Keratinocyte (primary cell): Measurements from ENCODE around the gene KCTD2. TPM values are rescaled to one million over a fixed set of nuclear protein-coding genes. Genes with fewer than 3 reads are reported as not detected.

Source experiments
- DNase-seq: peaks from one replicate; pipeline ENCODE4 v3.0.0-alpha.2; 2011; ENCODE audit warnings: low read depth, missing footprints, low spot score
- FAIRE-seq: peaks from 2 replicates; lab custom pipeline; 2011; peaks lifted over from hg19 to GRCh38; lab: Jason Lieb, UNC
- H2AFZ ChIP-seq: 2 replicates; pipeline ENCODE4 v1.6.0; 2012; ENCODE audit warnings: low read length, control low read depth, inconsistent platforms; ENCODE audit not compliant: control insufficient read depth
- H3K27ac ChIP-seq: 2 replicates; pipeline ENCODE4 v1.5.1; 2011; ENCODE audit warnings: low read length; ENCODE audit not compliant: control insufficient read depth, insufficient read depth
- H3K27me3 ChIP-seq: 3 replicates; pipeline ENCODE4 v1.6.0; 2011; ENCODE audit warnings: low read length; ENCODE audit not compliant: control insufficient read depth, insufficient read depth; ENCODE audit errors: extremely low read depth
- H3K36me3 ChIP-seq, 2 experiments: 2 replicates in 1 of 2; 3 replicates in 1 of 2; pipeline ENCODE4 v1.5.1; 2011; ENCODE audit warnings: low read length in 2 of 2, mild to moderate bottlenecking in 1 of 2; ENCODE audit not compliant: control insufficient read depth in 2 of 2, insufficient read depth in 2 of 2; ENCODE audit errors: extremely low read depth in 1 of 2
- H3K4me1 ChIP-seq: 3 replicates; pipeline ENCODE4 v1.5.1; 2011; ENCODE audit warnings: low read length; ENCODE audit not compliant: control insufficient read depth, insufficient read depth; ENCODE audit errors: extremely low read depth
- H3K4me2 ChIP-seq: 3 replicates; pipeline ENCODE4 v1.6.0; 2011; ENCODE audit warnings: low read depth, low read length; ENCODE audit not compliant: control insufficient read depth, insufficient read depth; ENCODE audit errors: extremely low read depth
- H3K4me3 ChIP-seq, 3 experiments: fragments of 200-600 bp in 1 of 3; sonication (generic) in 1 of 3; 2 replicates in 2 of 3; 3 replicates in 1 of 3; pipeline ENCODE4 v1.5.1; 2011 to 2016; ENCODE audit warnings: low read length in 3 of 3, mild to moderate bottlenecking in 3 of 3, control low read depth in 2 of 3, inconsistent platforms in 1 of 3, low read depth in 1 of 3, mixed read lengths in 1 of 3, mixed run types in 1 of 3, moderate library complexity in 1 of 3; ENCODE audit not compliant: control insufficient read depth in 2 of 3, insufficient read depth in 2 of 3; ENCODE audit errors: extremely low read depth in 1 of 3
- H3K79me2 ChIP-seq: 2 replicates; pipeline ENCODE4 v1.6.0; 2012; ENCODE audit warnings: low read length; ENCODE audit not compliant: control insufficient read depth, insufficient read depth
- H3K9ac ChIP-seq: 3 replicates; pipeline ENCODE4 v1.6.0; 2011; ENCODE audit warnings: low read length; ENCODE audit not compliant: control insufficient read depth, insufficient read depth; ENCODE audit errors: extremely low read depth
- H3K9me1 ChIP-seq: 3 replicates; pipeline ENCODE4 v1.6.0; 2011; ENCODE audit warnings: low read length; ENCODE audit not compliant: control insufficient read depth, insufficient read depth; ENCODE audit errors: extremely low read depth
- H3K9me3 ChIP-seq: 2 replicates; pipeline ENCODE4 v1.5.1; 2012; ENCODE audit warnings: low read depth, low read length; ENCODE audit not compliant: control insufficient read depth
- H4K20me1 ChIP-seq: 3 replicates; pipeline ENCODE4 v1.6.0; 2011; ENCODE audit warnings: low read length; ENCODE audit not compliant: control insufficient read depth, insufficient read depth; ENCODE audit errors: extremely low read depth
- EZH2 ChIP-seq: IDR thresholded peaks from one replicate; pipeline ENCODE4 v1.6.1; 2012; ENCODE audit warnings: inconsistent platforms, mild to moderate bottlenecking, low read length, moderate library complexity
- dilution Hi-C: fragments of 300-500 bp; cut with MboI; formaldehyde crosslinking; loops from one replicate; pipeline ENCODE4 v1.7.0; 2020; ENCODE audit warnings: low sequenced_read_pairs; ENCODE audit not compliant: extremely low pct_ligation_motif_present
- polyA plus RNA-seq, 5 experiments: library from polyadenylated mRNA; depleted of rRNA in 3 of 5; stranded (reverse) in 3 of 5; stranded (forward) in 1 of 5; unstranded in 1 of 5; fragments of >200 nt; gene quantifications; 1 replicate in 1 of 5; 2 replicates in 3 of 5; 3 replicates in 1 of 5; pipeline versions ENCODE4 v1.2.1 to v1.2.3, GENCODE V29; 2011 to 2012; ENCODE audit warnings: missing spikeins in 2 of 5, low read depth in 1 of 5, low replicate concordance in 1 of 5
- TF ChIP-seq, protein P1 (sequence below), 3 experiments: IDR thresholded peaks in 1 of 3; conservative IDR thresholded peaks in 1 of 3; optimal IDR thresholded peaks in 1 of 3; 2 replicates in 2 of 3; 3 replicates in 1 of 3; pipeline versions ENCODE3 to v1.5.1; 2011; ENCODE audit warnings: low read length in 3 of 3, mild to moderate bottlenecking in 3 of 3, moderate library complexity in 2 of 3, control low read depth in 1 of 3, inconsistent platforms in 1 of 3; ENCODE audit not compliant: insufficient read depth in 2 of 3; ENCODE audit errors: extremely low read depth in 1 of 3

KCTD2 gene
- polyA plus RNA-seq, 1 donor (not counting 4 experiments of a cell fraction or from before 2014, with no cell fraction given), result 20.7 TPM

DNA sequence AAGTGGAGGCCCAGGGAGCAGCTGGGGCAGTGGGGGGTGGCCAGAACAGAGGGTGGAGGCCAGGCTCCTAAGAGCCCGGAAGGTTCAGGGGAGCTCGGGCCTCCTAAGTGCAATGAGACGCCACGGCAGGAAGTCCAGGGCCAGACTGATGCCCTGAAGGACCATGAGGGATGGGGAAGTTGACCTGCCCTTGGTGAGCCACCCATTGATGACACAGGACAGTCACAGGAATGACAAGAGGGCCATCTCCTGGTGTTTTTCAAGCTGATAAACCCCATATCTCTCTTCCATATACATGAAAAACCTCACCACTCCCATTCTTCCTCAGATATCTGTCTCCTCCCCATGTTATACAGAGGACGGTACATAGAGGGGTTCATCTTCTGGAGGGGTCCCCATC is 40.4 kb upstream of the KCTD2 start:
- Histone ChIP-seq H3K9ac (no peak overlapping the region), H3K4me2 (no peak overlapping the region), H3K4me3 (no peak overlapping the region), H3K9me1 (no peaks in the 10 kb centered on the region), H3K27ac (no peak overlapping the region), H3K4me1 (peaks cover 7% of the 10 kb centered on the region), H4K20me1 (no peaks in the 10 kb centered on the region), H3K36me3 (peaks cover 0 to 22% of the 10 kb centered on the region in 2 experiments), H3K27me3 (no peaks in the 10 kb centered on the region), H2AFZ (no peak overlapping the region), H3K9me3 (no peaks in the 10 kb centered on the region), H3K79me2 (no peaks in the 10 kb centered on the region)
- dilution Hi-C loops, result no loop called here
- DNase-seq (no peak), FAIRE-seq (no peak)
- TF ChIP-seq, protein P1, sequence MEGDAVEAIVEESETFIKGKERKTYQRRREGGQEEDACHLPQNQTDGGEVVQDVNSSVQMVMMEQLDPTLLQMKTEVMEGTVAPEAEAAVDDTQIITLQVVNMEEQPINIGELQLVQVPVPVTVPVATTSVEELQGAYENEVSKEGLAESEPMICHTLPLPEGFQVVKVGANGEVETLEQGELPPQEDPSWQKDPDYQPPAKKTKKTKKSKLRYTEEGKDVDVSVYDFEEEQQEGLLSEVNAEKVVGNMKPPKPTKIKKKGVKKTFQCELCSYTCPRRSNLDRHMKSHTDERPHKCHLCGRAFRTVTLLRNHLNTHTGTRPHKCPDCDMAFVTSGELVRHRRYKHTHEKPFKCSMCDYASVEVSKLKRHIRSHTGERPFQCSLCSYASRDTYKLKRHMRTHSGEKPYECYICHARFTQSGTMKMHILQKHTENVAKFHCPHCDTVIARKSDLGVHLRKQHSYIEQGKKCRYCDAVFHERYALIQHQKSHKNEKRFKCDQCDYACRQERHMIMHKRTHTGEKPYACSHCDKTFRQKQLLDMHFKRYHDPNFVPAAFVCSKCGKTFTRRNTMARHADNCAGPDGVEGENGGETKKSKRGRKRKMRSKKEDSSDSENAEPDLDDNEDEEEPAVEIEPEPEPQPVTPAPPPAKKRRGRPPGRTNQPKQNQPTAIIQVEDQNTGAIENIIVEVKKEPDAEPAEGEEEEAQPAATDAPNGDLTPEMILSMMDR (optimal IDR thresholded peaks at IDR 0.05 in 1 of 3, IDR thresholded peaks at IDR 0.05 in 1 of 3, conservative IDR thresholded peaks at IDR 0.05 in 1 of 3; ENCODE audit: extremely low read depth in 1 of 3, insufficient read depth in 2 of 3, low read length in 3 of 3), result peak in 1 of 3 experiments; percentile 18
- no peak for TF ChIP-seq EZH2

DNA sequence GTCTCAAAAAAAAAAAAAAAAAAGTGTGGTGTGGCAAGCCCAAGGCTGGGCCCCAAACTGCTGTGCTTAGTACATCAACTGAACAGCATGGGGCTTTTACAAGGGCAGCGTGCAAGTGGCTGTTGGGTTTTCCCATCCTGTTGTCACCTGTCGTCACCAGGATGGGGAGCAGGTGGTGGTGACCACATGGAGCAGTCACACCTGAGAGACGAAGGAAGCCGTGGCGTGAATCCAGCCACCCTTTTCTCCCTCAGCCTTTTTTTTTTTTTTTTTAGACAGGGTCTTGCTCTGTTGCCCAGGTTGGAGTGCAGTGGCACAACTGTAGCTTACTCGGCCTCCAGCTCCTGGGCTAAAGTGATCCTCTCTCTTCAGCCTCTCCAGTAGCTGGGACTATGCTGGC is 38.7 kb upstream of the KCTD2 start:
- H3K4me3 ChIP-seq, result no peak overlapping the region
- dilution Hi-C loops, result no loop called here
- TF ChIP-seq, protein P1 (optimal IDR thresholded peaks at IDR 0.05 in 1 of 3, IDR thresholded peaks at IDR 0.05 in 1 of 3, conservative IDR thresholded peaks at IDR 0.05 in 1 of 3; ENCODE audit: extremely low read depth in 1 of 3, insufficient read depth in 2 of 3, low read length in 3 of 3), result no peak
- TF ChIP-seq EZH2, result no peak
- H3K27ac ChIP-seq, result no peak overlapping the region
- no peaks in the 10 kb centered on the region for H4K20me1 ChIP-seq
- no peak overlapping the region for H3K9ac ChIP-seq
- no peak overlapping the region for H2AFZ ChIP-seq
- H3K4me2 ChIP-seq, result no peak overlapping the region
- peaks cover 0 to 13% of the 10 kb centered on the region in 2 experiments for H3K36me3 ChIP-seq
- H3K9me1 ChIP-seq, result peaks cover 4% of the 10 kb centered on the region
- H3K27me3 ChIP-seq, result no peaks in the 10 kb centered on the region
- no peak for DNase-seq
- H3K4me1 ChIP-seq, result peaks cover 16% of the 10 kb centered on the region
- H3K9me3 ChIP-seq, result no peaks in the 10 kb centered on the region
- no peak for FAIRE-seq
- peaks cover 5% of the 10 kb centered on the region for H3K79me2 ChIP-seq
